Activated CD8-positive, alpha-beta memory T cell treated with anti-CD3 and anti-CD28 coated beads for 1 hour (primary cell): ENCODE data around the gene CWC15.
"Not testable (repeated sequence)": the region's sequence is repeated elsewhere in the genome, so short reads cannot be mapped to it uniquely, and the experiment has no call there.

Experiments used
- DNase-seq, 2 donors: peaks; one replicate each; pipeline ENCODE4 v3.0.0-alpha.2; 2020; ENCODE audit warnings: low read depth in 1 of 2; ENCODE audit errors: extremely low read depth in 1 of 2

CWC15 gene

DNA sequence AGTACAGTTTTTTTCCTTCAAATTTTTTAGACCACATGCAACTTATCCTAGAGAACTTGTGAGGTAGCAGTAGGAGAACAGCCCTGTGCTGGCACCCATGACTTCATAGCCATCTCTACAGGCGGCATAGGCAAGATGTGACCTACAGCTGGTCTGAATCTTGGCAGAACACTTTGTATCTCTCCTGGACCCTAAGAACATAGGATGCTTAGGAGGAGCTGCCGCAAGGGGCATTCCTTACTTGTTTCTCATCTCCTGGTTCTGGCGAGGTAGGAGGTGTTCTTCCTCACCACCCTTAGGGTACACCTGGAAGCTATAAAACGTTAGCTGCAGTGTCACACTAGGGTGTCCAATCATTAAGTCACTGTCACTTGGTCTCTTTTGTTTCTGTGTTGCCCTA is 16.4 kb downstream of the CWC15 start:
- DNase-seq: no peak

DNA sequence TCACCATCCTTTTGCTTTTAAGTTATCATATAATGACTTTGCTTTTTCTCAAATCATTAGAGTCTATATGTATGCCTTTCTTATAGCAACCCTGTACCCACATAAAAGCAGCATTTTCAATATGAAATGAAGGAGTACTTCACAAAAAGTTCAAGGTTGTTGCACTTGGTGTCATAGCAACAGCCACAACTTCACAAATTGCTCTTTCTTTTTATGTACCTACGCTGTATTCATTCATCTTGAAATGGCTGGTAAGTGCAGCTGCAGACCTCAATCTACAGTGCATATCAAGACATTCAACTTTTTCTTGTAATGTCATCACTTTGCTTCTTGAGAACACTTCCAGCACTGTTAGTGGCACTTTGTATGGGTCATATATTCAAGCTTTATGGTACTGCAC is 18.6 kb downstream of the CWC15 start:
- DNase-seq: no peak

DNA sequence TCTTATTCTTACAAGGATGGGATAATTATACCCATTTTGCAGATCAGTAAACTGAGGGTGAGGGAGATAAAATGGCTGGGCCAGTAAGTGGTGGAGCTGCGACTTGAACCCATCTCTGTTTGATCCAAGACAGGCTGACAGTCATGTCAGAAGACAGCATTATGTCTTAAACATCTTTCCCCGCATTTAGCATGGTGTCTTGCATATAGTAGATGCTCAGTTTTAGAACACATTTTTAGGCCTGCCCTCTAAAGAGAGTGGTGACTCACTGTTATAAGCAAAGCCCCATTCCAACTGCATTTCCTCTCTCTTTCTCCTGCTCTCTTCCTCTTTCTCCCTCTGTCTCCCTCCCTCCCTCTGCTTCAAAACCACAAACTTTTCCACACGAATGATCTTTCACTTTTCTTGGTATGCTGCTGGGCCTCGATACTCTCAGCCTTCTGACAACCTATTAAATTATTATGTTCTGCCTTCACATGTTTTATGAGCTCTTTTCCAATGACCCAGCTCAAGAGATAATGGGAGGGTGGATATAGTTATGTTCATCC is 25.2 kb downstream of the CWC15 start:
- DNase-seq: no peak

DNA sequence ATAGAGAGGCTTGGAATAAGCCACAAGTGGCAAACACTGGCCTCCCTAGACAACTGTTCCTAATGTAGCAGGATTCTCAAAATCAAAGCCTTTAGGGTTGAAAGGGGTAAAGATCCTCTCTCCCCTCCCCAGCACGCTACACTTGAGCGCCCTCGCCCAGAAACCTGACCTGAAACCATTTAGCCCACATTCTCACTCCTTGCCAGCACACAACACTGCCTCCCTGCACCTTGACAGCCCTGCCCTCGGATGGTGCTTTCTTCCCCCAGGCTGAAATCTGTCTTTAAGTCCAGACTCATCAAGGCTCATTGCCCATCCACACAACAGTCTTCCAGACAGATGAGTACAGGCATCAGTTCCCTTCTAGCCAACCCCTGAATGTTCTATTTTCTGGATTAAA is 26.5 kb downstream of the CWC15 start:
- no peak for DNase-seq

DNA sequence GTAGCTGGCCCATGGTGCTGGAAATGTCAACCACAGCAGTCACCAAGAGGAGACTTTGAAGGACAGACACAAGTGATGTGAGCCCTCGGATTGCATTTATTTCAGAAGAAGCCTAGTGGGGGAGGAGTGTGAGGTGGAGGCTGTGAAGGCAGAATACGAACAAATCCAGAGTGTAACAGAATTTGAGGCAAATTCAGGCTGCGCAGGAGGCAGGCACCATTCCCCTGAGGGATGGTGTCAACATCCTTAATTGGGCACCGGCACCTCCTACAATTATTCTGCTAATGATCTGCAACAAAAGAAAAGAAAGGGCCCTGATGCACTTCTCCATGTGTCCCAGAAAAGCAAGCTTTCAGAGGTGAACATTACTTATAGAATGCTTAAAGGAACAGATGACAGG is 32.2 kb downstream of the CWC15 start:
- DNase-seq: no peak

DNA sequence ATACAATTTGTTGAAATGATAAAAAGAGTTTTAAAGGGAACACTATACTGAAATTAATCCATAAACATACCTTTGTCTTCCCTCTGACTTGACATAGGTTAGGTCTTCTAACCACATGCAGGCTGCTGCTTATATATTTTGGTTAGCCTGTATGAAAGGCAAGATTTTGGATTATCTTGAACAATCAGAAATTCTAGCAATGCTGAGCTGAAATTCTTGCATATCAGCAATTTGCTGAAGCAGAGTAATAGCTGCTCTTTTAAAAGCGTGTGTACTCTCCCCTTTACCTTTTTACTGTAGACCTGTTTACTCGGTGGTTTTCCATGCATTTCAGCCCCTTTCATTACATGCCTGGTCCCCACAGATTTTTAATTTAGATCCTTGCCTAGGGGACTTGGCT is 34.0 kb downstream of the CWC15 start:
- no peak for DNase-seq

DNA sequence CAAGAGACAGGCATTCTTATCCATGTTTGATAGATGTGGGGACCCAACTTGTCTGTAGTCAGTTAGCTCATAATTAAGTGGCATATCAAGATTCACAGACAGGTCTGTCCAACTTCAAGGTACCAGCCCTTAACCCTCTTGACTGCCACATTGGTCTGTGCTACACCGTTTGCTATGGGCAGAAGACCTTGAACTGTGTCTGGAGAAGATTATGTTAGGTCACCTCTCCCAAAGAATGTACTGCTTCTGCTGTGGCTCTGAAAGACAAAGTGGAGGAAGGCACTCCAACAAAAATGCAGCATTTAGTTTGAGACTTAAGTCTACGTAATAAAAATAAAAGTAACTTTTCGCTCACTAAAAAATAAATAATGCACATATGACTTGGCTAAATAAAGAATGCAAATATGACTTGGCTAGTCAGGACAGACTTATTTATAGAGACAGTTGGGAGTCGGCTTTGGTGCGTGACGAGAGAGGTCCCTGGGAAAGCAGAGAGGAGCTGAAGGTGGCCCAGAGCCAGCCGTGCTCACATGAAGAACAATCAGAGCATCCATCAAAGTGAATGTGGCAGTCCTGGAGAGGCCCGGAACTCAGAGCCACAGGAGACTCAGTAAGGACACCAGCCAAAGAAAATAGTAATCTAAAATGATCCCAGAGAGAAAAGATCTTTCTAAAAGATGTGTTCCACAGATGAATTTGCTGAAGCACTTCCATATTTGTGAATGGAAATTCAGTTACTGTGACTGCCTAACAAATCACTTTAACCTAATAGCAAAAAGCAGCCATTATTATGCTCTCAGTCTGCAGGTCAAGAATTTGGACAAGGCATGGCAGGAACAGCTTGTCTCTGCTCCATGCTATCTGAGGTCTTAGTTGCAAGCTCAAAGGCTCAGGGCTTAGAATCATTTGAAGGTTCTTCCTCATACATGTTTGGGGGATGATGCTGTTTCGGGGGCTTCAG is 35.0 kb downstream of the CWC15 start:
- DNase-seq: no peak

DNA sequence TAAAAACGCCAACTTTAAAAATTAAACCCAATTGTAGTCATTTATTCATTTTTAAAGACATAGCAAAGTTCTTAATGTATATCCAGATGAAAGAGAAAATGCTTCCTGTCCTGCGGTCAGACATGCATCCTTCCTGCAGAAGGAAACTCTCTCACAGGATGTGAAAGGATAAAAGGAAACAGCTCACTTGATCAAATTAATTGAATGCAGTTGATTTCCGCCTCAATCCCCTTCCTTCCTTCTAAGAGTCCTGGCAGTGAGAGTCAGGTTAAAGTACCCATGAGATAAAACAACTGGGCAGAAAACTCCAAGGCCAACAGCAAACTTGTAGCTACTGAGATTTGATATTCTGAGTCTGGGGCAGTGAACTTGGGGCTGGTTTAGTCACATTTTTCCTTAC is 38.5 kb downstream of the CWC15 start:
- no peak for DNase-seq

DNA sequence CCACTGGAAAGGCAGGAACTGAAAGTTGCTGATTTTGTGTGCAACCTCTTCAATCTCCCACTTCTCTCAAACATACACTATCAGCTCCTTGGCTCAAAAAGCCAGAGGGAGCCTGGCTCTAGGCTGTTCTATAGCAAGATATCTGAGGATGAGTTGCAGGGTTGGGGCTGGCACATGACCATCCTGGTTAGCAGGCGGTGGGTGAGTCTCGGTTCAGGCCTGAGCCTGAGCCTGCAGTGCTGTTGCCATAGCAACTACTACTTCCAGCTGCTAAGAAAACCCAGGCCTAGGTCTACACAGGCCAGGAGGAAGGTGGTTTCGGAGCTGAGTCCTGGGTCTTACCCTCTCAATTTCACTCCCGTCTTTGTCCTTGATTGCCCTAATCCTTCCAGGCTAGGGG is 39.0 kb downstream of the CWC15 start:
- no peak for DNase-seq

DNA sequence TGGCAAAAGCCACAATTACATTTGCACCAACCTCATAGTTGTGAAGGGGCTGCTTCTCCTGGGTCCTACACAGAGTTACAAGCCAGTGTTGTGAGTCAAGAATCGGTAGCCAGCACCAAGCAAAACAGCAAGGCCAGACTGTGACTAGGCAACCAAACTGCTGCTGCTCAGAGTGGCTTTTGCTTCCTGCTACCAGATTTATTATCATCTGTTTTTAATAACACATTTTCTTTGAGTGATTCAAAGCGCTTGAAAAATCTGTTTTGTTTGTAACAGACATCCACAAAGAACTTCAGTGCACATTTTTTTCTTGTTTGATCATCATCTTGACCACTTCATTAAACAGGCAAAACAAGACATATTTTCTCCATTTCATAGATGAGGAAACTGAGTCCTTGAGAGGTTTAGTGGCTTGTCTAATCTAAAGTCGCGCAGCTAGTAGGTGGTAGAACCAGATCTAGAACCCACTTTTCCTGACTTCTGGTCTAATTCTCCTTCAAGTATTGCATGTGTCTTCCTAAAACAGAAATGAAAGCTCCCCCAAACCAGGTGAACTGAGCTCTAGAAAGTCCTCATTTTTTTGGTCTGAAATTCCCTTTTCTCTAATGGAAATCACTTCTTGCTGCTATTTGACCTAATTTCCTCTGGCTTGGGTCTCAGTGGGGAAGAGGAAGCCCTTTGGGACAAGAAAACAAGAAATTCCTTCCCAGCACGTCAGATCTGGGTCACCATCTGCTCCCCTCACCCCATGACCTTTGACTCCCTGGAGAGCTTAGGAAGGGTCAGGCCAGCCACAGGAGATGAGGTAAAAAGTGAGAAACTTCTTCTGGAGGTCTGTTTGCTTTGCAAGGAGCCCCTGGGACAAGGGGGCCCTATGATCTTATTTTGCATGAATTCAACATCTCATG is 39.9 kb downstream of the CWC15 start:
- DNase-seq: no peak

DNA sequence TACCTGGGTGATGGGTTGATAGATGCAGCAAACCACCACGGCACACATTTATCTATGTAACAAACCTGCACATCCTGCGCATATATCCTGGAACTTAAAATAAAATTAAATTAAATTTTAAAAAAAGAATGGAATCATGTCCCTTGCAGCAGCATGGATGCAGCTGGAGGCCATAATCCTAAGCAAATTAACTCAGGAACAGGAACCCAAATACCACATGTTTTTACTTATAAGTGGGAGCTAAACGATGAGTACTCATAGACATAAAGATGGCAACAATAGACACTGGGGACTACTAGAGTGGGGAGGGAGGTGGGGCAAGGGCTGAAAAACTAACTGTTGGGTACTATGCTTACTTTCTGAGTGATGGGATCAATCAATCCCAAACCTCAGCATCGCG is 40.9 kb downstream of the CWC15 start:
- DNase-seq: no peak

DNA sequence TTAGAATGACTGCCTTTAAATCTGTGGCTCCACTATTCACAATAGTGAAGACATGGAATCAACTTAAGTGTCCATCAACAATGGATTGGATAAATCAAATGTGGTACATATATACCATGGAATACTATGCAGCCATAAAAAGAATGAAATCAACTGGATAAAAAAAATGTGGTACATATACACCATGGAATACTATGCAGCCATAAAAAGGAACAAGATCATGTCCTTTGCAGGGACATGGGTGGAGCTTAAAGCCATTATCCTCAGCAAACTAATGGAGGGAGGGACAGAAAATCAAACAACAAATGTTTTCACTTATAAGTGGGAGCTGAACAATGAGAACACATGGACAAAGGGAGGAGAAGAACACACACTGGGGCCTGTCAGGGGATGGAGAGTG is 41.3 kb downstream of the CWC15 start:
- not testable (repeated sequence) for DNase-seq

DNA sequence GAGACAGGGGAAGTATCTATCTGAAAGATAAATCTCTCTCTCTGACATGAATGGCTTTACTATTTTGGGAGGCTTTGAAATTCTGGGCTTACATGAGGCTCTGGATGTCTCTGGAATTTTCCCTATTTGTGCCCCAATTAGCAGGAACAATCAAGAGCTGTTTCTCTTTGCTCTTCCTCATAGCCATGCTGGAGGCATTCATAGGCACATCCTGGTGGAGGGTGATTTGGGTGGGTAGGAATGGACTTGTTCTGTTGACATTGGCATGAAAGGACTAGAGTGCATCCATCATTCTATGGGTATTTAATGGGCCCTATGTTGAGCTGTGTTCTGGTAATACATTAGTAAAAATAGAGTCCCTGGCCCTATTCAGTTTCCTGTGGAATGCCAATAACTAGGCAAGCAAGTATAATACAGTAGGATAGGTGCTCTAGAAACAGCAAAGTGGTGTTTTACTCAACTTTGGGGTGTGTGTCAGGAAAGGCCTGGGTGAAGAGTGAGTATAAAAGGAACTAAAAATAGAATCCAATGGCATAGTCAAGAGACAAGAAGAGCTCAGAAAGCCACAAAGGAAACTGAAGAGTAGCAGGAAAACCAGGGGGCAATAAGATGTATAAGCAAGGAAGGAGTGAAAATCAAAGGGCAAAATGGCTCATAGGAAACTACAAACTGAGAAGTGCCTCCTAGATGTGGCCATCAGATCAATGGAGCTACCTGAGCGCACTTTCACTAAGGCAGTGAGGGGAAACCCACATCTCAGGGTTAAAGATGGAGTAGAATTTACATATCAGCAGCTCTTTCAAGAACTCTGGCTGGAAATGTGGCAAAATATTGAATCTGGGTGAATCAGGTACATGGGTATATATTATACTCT is 45.0 kb downstream of the CWC15 start:
- DNase-seq: no peak

DNA sequence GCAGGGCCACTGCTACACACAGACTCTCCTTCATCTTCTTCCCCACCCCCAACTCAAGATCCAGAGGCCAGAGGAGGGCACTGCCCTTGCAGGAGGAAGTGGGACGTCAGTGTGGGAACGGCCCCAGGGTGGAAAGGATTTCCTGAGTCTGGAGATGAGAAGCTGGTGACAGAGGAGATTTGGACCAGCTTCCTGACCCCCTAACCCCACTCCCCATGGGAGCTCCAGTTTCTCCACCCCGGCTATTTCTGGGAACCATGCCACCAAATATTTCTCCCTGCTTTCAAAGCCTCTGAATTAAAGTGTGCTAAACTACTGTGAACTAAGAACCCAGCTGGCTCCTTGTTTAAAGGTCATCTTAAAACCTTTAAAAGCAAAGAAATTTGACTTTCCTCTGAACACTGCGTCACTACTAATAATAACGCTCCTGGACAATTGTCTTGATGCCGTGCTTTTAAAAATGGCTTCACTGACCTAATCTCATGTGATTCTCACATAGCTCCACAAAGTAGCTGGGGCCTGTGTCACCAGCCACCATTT is 46.6 kb downstream of the CWC15 start:
- no peak for DNase-seq

DNA sequence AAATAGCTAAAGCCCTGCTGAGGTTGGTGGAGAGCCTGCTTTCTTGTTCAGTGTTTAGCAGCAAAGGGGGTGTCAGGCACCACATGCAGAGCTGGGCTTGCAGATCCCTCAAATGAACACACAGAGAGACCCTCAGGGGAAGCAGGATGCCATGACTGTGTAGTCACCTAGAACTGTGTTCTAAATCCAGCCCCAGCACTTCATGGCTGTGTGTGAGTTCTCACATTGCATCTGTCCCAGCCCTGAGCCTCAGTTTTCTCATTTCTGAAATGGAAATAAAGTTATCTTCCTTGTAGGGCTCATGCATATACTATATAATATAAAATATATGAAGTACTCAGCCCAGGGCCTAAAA is 47.1 kb downstream of the CWC15 start:
- no peak for DNase-seq

DNA sequence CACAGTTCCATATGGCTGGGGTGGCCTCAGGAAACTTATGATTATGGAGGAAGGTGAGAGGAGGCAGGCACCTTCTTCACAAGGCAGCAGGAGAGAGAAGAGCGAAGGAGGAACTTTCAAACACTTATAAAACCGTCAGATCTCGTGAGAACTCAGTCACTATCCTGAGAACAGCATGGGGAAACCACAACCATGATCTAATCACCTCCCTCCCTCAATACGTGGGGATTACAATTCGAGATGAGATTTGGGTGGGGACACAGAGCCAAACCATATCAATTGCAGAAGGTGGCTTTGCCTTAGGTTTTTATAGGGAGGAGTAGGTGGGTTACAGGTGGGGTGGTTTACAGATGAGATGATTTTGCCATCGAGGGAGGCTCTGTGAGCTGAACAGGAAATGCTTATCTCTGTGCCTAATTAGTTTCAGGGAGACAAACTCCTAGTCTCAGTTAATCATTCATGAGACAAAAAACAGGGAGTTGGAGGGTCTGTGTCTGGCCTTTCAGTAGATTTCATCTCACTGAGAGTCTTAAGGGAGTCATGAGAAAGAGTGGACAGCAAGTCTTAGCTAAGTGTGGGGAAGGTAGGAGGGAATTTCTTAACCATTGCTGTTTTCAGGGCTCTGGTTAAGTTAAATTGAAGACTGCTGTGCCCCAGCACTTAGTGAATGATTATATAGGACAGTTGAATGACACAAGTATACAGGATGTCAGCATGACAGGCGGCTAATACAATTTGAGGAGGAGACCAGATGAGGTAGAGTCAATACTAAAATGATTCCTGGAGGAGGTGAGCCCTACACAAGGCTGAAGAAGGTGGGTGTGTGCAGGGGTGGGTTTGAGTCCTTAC is 47.7 kb downstream of the CWC15 start:
- no peak for DNase-seq

DNA sequence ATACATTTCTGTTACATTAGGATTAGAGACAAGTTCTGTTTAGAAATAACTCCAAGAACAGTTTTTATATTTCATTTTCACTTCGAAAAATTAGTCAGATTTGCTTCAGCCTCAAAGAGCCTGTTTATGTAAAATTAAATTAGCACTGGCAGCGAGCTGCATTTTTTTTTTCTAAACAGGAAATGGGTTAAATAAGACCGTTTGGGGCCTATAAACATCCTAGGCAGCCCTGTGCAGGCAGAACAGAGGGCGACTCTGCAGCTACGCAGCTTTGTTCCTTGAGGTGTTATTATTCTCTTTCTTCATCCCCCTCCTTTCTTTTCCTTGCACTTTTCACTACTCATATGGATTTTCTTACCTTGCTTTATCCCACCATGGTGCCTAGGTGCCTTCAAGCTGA is 48.7 kb downstream of the CWC15 start:
- DNase-seq: no peak

DNA sequence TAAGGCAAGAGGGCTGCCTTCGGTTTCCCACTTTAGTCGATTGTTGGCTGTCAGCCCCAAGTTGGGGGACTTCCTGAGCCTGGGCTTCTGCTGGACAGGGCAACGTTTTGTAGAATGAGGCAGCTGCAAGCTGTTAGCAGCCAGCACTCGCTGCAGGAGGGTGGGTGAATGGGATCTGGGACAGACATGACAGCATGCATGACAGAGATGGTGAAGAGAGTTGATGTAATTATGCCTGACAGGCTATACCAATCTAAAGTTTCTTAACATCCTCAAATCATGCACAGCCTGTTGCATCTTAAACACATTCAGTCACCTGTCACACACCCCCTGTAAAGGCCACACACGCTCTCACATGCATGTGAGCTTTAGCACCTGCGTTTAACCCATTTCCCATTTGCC is 49.2 kb downstream of the CWC15 start:
- DNase-seq: no peak

DNA sequence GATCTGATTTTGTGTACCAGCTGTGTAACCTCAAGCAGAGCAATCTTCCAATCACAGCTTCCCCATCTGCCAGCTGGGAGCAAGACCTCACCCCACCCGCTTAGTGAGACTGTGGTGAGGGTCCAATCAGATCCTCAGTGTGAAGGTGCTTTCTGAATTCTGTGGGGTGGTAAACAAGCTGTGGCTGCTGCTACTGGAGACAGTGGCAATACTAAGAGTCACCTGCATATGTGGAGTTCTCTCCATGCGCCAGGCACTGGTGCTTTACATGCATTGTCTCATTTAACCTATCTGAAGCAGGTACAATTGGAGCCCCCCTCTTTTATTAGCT is 50.4 kb downstream of the CWC15 start:
- no peak for DNase-seq
